DMS153 (cell line): Measurements from ENCODE around the gene AOPEP.

Source experiments
- DNase-seq: peaks from one replicate; lab custom pipeline; 2025; lab: John Stamatoyannopoulos, UW

AOPEP gene

GRCh38 chr9:95098391-95098921 is 372.0 kb downstream of the AOPEP start:
- no peak for DNase-seq

GRCh38 chr9:95099321-95100070 is 373.0 kb downstream of the AOPEP start:
- no peak for DNase-seq

- no peak for DNase-seq
Observed at GRCh38 chr9:95100071-95100627, 373.6 kb downstream of the AOPEP start.

GRCh38 chr9:95101326-95101725 is 374.8 kb downstream of the AOPEP start:
- DNase-seq = no peak

GRCh38 chr9:95102001-95102433 is 375.5 kb downstream of the AOPEP start:
- no peak for DNase-seq

GRCh38 chr9:95102572-95102971 is 376.1 kb downstream of the AOPEP start:
- no peak for DNase-seq

- no peak for DNase-seq
Observed at GRCh38 chr9:95103281-95103771, 376.8 kb downstream of the AOPEP start.

- no peak for DNase-seq
Observed at GRCh38 chr9:95103871-95104580, 377.5 kb downstream of the AOPEP start.

- no peak for DNase-seq
Observed at GRCh38 chr9:95104581-95104960, 378.1 kb downstream of the AOPEP start.

- no peak for DNase-seq
Observed at GRCh38 chr9:95104980-95105379, 378.5 kb downstream of the AOPEP start.

- no peak for DNase-seq
Observed at GRCh38 chr9:95105519-95106287, 379.2 kb downstream of the AOPEP start.

- no peak for DNase-seq
Observed at GRCh38 chr9:95107001-95107749, 380.7 kb downstream of the AOPEP start.

GRCh38 chr9:95107976-95108375 is 381.5 kb downstream of the AOPEP start:
- no peak for DNase-seq

GRCh38 chr9:95108777-95109176 is 382.3 kb downstream of the AOPEP start:
- DNase-seq = no peak

- DNase-seq = no peak
Observed at GRCh38 chr9:95109456-95109855, 383.0 kb downstream of the AOPEP start.

GRCh38 chr9:95110921-95111525 is 384.5 kb downstream of the AOPEP start:
- DNase-seq = no peak

- DNase-seq = no peak
Observed at GRCh38 chr9:95111716-95112115, 385.2 kb downstream of the AOPEP start.

GRCh38 chr9:95112436-95113280 is 386.2 kb downstream of the AOPEP start:
- DNase-seq = no peak

- no peak for DNase-seq
Observed at GRCh38 chr9:95115104-95115503, 388.6 kb downstream of the AOPEP start.
